Measurements from ENCODE around the gene COX5B.
"Not testable (repeated sequence)": the region's sequence is repeated elsewhere in the genome, so short reads cannot be mapped to it uniquely, and the experiment has no call there.

The COX5B gene

DNA sequence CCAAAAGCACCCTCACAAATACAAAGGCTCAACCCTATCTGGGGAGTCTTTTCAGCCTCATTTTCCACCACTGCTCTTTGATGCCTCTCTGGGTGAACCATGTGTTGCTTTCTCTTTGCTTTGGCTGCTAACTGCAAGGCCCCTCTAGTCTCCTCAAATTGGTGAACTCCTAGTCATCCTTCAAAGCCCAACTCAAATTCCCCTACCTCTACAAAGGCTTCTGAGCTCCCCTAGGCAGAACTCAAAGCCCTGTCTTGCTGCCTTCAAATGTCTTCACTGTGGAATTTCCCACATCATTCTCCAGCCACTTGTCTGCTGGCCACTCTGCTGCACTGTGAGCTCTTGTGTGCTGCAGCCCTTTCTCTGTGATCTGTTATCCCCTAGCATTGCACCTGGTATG lies 22.9 kb upstream of the COX5B start:
- not testable (repeated sequence) for H3K27me3 Mint-ChIP-seq (ENCODE audit: low read depth, poor library complexity)

DNA sequence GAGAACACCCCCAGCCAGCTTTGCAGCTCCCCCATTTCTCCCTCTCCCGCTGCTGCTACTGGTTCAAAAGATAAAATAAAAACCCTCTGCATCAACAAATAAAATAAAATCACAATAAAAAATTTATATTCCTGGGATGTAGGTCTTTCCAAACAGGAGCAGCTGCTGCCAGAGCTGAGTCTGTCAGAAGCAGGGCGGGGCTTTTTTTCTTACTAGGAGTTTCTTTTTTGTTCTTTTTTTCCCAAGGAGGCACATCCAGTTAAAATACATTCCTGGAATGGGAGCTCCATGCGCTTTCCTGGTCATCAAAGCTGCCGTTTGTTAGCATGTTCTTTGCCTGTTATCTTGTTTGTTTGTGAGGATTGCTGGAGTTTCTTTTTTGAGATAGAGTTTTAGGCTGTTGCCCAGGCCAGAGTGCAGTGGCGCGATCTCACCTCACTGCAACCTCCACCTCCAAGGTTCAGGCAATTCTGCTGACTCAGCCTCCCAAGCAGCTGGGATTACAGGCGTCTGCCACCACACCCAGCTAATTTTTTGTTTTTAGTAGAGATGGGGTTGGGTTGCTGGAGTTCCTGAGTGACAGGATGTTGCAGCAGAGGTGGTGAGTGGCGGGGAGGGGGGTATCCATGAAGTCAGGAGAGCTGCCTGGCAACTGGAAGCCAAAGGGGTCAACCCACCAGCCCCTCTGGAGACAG lies 20.4 kb upstream of the COX5B start:
- not testable (repeated sequence) for H3K4me3 Mint-ChIP-seq; H3K36me3 Mint-ChIP-seq (ENCODE audit: low read depth); H3K27ac Mint-ChIP-seq; H3K9me3 Mint-ChIP-seq; DNase-seq
- Mint-ChIP-seq H3K4me1 (peaks cover 24% of the 10 kb centered on the region), H3K27me3 (ENCODE audit: low read depth, poor library complexity) (peaks cover 13% of the 10 kb centered on the region)

More for the DNA sequence above, 22.9 kb upstream of the COX5B start:
- DNase-seq; H3K36me3 Mint-ChIP-seq (ENCODE audit: low read depth); H3K27ac Mint-ChIP-seq; H3K4me3 Mint-ChIP-seq; H3K9me3 Mint-ChIP-seq: not testable (repeated sequence)
- peaks cover 40% of the 10 kb centered on the region for H3K4me1 Mint-ChIP-seq

DNA sequence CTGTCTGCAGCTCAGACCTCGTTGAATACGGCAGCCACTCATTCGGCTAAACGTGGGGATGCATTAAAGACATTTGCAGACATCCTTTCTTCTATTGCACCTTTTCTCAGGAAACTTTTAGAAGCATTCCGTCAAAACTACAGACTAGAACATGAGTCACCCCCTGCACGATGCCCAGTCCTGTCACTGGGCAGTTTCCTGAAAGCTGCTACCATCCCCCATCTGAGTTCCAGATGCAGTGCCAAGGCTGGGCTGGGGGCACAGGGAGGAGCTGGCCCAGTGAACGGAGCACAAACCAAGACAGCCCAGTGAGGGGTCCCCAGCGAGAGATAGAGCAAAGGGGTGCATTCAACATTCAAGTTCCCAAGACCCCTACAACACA lies 19.8 kb upstream of the COX5B start:
- H3K27me3 Mint-ChIP-seq (ENCODE audit: low read depth, poor library complexity) = peaks cover 12% of the 10 kb centered on the region
- not testable (repeated sequence) for H3K27ac Mint-ChIP-seq; H3K4me3 Mint-ChIP-seq; H3K36me3 Mint-ChIP-seq (ENCODE audit: low read depth); DNase-seq; H3K9me3 Mint-ChIP-seq
- peaks cover 20% of the 10 kb centered on the region for H3K4me1 Mint-ChIP-seq

GRCh38 chr2:97644023-97644717 lies 1.7 kb upstream of the COX5B start:
- no peak for TF ChIP-seq CTCF (IDR thresholded peaks at IDR 0.05)
- peaks cover 21% of the 10 kb centered on the region for H3K36me3 Mint-ChIP-seq (ENCODE audit: low read depth)
- H3K9me3 Mint-ChIP-seq = no peaks in the 10 kb centered on the region
- no peak for DNase-seq
- no peaks in the 10 kb centered on the region for H3K27me3 Mint-ChIP-seq (ENCODE audit: low read depth, poor library complexity)
- H3K4me1 Mint-ChIP-seq = peaks cover 19% of the 10 kb centered on the region
- H3K27ac Mint-ChIP-seq = no peak overlapping the region
- H3K4me3 Mint-ChIP-seq = peak overlapping the region; percentile 41

GRCh38 chr2:97645112-97645694 lies 659 bp upstream of the COX5B start:
- DNase-seq = peak; percentile 24
- Mint-ChIP-seq H3K4me1 (peaks cover 19% of the 10 kb centered on the region), H3K4me3 (peak overlapping the region; percentile 95), H3K36me3 (ENCODE audit: low read depth) (peaks cover 29% of the 10 kb centered on the region), H3K27me3 (ENCODE audit: low read depth, poor library complexity) (no peaks in the 10 kb centered on the region), H3K9me3 (no peaks in the 10 kb centered on the region), H3K27ac (peak overlapping the region; percentile 99)
- no peak for TF ChIP-seq CTCF (IDR thresholded peaks at IDR 0.05)

DNA sequence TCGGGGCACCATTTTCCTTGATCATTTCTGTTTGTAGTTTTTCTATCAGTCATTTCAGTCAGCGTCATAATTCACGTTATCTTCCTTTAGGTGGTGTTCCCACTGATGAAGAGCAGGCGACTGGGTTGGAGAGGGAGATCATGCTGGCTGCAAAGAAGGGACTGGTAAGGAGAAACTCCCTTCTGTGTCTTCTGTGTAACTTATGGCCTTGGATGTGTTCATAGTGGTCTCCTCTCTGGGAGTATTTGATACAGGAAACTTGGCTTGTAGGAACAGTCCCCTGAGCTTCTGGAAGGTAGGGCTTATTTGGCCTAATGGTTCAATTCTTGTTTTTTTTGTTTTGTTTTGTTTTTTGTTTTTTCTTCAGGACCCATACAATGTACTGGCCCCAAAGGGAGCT lies 1.1 kb downstream of the COX5B start:
- H3K4me3 Mint-ChIP-seq = peak overlapping the region; percentile 95
- no peaks in the 10 kb centered on the region for H3K9me3 Mint-ChIP-seq
- TF ChIP-seq CTCF (IDR thresholded peaks at IDR 0.05) = no peak
- H3K27ac Mint-ChIP-seq = peak overlapping the region; percentile 78
- peaks cover 19% of the 10 kb centered on the region for H3K4me1 Mint-ChIP-seq
- H3K36me3 Mint-ChIP-seq (ENCODE audit: low read depth) = peaks cover 39% of the 10 kb centered on the region
- no peak for DNase-seq
- no peaks in the 10 kb centered on the region for H3K27me3 Mint-ChIP-seq (ENCODE audit: low read depth, poor library complexity)

- peaks cover 10% of the 10 kb centered on the region for H3K4me1 Mint-ChIP-seq
- DNase-seq = no peak
- H3K4me3 Mint-ChIP-seq = no peak overlapping the region
- H3K36me3 Mint-ChIP-seq (ENCODE audit: low read depth) = peaks cover 78% of the 10 kb centered on the region
- peak overlapping the region; percentile 43 for H3K27ac Mint-ChIP-seq
- no peaks in the 10 kb centered on the region for H3K27me3 Mint-ChIP-seq (ENCODE audit: low read depth, poor library complexity)
- peaks cover 31% of the 10 kb centered on the region for H3K9me3 Mint-ChIP-seq
- no peak for TF ChIP-seq CTCF (IDR thresholded peaks at IDR 0.05)
Measured at GRCh38 chr2:97651114-97651513, 5.3 kb downstream of the COX5B start.
